Urinary bladder (tissue), 4 donors: Measurements from ENCODE around the gene FBXL16. TPM values are rescaled to one million over a fixed set of nuclear protein-coding genes. Genes with fewer than 3 reads are reported as not detected.

Experiments
- DNase-seq: peaks from one replicate; pipeline ENCODE4 v3.0.0-alpha.2; 2015; ENCODE audit errors: extremely low spot score
- H3K27ac ChIP-seq: one replicate; pipeline ENCODE4 v1.5.1; 2013; ENCODE audit warnings: low read depth, mild to moderate bottlenecking, moderate library complexity
- H3K36me3 ChIP-seq: one replicate; pipeline ENCODE4 v1.6.1; 2013; ENCODE audit warnings: mild to moderate bottlenecking, moderate library complexity; ENCODE audit not compliant: insufficient read depth
- H3K4me1 ChIP-seq: one replicate; pipeline ENCODE4 v1.6.1; 2013; ENCODE audit warnings: mild to moderate bottlenecking, moderate library complexity; ENCODE audit not compliant: insufficient read depth
- H3K4me3 ChIP-seq: one replicate; pipeline ENCODE4 v1.5.1; 2013; ENCODE audit warnings: low read depth, low read length
- WGBS: extraction: QIAGEN DNeasy Blood & Tissue Kit; methylation state at CpG from one replicate; pipeline ENCODE4 v1.1.7; 2013; 5-methylcytosine and 5-hydroxymethylcytosine counted together
- polyA plus RNA-seq: library from polyadenylated mRNA; stranded (reverse); fragments of 200-250 nt; gene quantifications from one replicate; pipeline ENCODE4 v1.2.3, GENCODE V29; 2013
- total RNA-seq: library from RNA; depleted of rRNA; stranded (reverse); fragments of >200 nt; gene quantifications from one replicate; pipeline ENCODE4 v1.2.3, GENCODE V29; 2014
- donor health status: healthy with polysubstance abuse.
- donor health status: healthy.

The FBXL16 gene
- total and polyA plus RNA-seq, 2 donors: 0.26 to 0.68 TPM

DNA sequence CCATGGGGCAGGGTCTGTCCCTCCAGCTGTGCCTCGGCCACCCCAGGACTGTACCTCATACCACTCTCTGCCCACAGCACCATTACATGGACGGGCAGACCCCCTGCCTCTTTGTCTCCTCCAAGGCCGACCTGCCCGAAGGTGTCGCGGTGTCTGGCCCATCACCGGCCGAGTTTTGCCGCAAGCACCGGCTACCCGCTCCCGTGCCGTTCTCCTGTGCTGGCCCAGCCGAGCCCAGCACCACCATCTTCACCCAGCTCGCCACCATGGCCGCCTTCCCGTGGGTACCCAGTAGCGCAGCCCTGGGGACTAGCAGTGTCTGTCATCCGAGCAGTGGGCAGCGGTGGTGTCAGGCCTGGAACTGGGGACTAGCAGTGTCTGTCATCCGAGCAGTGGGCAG lies 32.8 kb downstream of the FBXL16 start:
- no peak overlapping the region for H3K27ac ChIP-seq
- no peak overlapping the region for H3K4me3 ChIP-seq
- no peaks in the 10 kb centered on the region for H3K36me3 ChIP-seq
- no peak for DNase-seq
- no peaks in the 10 kb centered on the region for H3K4me1 ChIP-seq
- 92% methylated on average over 21 of the region's 21 CpGs for WGBS

DNA sequence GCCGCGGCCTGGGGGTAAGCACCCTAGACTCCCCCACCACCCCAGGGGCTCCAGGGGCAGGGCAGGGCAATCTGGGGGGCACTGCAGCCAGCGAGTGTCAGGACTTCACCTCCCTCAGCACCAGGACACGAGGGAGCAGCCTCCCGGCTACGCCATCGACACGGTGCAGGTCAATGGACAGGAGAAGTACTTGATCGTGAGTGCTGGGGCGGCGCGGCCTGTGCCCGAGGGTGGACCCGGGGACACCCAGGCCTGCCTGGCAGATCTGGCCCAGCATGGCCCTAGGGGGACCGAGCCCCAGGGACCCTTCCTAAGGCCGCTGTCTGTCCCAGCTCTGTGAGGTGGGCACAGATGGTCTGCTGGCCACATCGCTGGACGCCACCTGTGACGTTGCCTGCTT lies 33.2 kb downstream of the FBXL16 start:
- Histone ChIP-seq H3K36me3 (no peaks in the 10 kb centered on the region), H3K4me3 (no peak overlapping the region), H3K4me1 (no peaks in the 10 kb centered on the region), H3K27ac (no peak overlapping the region)
- DNase-seq: no peak
- WGBS: 91% methylated on average over 19 of the region's 19 CpGs

DNA sequence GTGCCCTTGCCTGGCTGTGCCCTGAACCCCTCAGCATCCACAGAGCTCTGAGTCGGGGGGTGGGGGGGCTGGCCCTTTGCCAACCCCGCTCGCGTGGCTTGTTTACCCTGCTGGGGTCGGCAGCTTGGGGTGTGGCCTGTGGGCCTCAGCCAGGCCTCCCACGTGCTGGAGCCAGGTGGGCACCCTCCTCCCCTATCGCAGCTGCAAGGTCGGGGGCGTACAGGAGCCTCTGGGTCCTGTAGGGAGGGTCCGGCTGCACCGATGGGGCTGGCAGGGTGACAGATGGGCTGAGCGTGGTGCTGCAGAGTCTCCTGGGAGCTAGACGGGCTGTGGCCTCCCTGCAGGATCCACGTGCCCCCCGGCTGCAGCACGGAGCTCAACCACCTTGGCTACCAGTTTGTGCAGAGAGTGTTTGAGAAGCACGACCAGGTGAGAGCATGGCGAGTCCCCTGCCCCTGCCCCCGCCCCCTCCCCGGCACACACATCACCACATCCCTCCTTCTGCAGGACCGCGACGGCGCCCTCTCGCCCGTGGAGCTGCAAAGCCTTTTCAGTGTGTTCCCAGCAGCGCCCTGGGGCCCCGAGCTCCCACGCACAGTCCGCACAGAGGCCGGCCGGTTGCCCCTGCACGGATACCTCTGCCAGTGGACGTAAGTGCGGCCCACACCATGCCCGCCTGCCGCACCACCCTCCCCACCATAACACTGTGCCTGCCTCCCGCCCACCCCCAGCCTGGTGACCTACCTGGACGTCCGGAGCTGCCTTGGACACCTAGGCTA lies 34.1 kb downstream of the FBXL16 start:
- Histone ChIP-seq H3K4me1 (no peaks in the 10 kb centered on the region), H3K4me3 (no peak overlapping the region), H3K27ac (no peak overlapping the region), H3K36me3 (no peaks in the 10 kb centered on the region)
- WGBS: 86% methylated on average over 40 of the region's 40 CpGs
- DNase-seq: no peak

- WGBS: 91% methylated on average over 52 of the region's 52 CpGs
- Histone ChIP-seq H3K36me3 (no peaks in the 10 kb centered on the region), H3K27ac (no peak overlapping the region), H3K4me1 (no peaks in the 10 kb centered on the region), H3K4me3 (no peak overlapping the region)
- DNase-seq: no peak
Observed at GRCh38 chr16:670485-671352, 34.9 kb downstream of the FBXL16 start.

DNA sequence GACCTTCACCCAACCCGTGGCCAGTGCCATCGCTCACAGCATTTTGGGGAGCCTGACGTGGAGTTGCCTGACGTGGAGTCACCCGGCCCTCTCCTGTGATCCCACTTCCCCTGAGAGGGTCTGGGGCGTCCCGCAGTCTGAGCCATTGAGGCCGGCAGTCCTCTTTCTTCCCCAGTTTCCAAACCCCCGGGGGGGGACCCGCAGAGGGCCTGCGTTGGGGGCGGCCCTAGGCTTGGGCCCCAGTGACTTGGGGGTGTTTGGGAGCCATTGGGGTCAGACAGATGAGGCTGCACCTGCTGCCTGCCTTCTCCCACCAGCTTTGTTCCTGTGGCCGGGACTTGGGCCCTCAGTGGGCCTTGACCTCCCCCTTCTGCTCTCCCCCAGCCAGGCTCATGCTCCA lies 35.9 kb downstream of the FBXL16 start:
- DNase-seq: no peak
- 92% methylated on average over 13 of the region's 13 CpGs for WGBS

DNA sequence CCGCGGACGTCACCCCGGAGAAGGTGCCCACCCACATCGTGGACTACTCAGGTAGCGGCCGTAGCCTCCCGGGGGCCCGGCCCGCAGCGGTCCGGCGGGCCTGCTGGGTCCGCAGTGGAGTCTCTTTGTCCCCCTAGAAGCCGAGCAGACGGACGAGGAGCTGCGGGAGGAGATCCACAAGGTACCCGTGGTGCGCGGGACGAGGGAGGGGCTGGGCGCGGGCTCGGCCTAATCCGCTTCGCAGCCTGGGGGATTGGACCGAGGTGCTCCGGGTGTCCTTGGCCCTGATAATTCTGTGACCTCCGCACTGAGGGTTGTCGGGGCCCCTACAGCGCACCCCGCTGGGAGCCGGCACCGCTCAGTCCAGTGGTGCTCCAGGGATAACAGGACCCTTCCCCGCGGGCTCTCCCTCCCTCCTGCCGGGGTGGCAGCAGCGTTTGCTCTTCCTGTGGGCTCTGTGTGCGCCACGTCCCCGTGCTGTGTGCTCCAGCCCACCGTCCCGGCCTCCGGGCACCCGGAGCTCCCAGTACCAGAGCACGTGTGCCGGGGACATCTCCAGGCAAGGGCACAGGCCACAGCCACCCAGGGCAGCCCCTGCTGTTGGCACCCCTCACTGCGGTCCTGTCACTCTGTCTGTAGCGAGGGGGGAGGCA lies 37.0 kb downstream of the FBXL16 start:
- peak overlapping the region; percentile 51 for H3K27ac ChIP-seq
- WGBS: 9% methylated on average over 50 of the region's 50 CpGs
- no peak for DNase-seq

More for the DNA sequence above, 35.9 kb downstream of the FBXL16 start:
- Histone ChIP-seq H3K4me3 (no peak overlapping the region), H3K27ac (no peak overlapping the region), H3K36me3 (no peaks in the 10 kb centered on the region), H3K4me1 (no peaks in the 10 kb centered on the region)

DNA sequence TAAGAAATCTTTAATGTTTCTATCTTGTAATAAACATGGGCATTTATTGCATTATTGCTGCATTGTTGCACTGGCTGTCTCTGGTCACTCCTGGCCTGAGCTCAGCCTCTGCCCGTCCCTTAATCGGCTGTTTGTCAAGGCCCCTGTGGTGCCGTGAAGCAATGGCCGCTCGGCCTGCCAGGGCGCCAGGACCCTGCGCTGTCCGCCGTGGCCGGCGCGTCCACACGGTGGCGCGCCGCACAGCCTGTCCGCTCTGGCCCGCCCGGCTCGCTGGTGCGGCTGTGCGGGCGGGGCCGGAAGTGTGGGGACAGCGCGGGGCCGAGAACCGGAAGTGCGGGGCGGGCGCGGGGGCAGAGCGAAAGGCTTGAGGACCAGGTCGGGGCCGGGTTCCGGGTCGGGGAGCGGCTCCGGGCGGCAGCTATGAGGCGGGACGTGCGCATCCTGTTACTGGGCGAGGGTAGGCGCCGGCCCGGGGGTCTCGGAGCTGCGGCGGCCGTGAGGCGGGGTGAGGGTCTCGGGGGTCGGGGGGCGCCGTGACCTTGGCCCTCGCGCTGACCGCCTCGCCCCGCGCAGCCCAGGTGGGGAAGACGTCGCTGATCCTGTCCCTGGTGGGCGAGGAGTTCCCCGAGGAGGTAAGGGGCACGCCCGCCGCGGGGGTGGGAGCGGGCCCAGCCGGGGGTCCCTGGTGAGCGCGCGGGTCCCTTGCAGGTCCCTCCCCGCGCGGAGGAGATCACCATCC lies 37.7 kb downstream of the FBXL16 start, which contains the start of gene RHOT2:
Gene RHOT2, plus strand, starts transcription at position 353 of the 739 bp plus-strand sequence. Its CDS starts 68 bp downstream, at position 421.
- Histone ChIP-seq H3K27ac (peak within 1 kb of the TSS; percentile 51), H3K4me3 (peak within 1 kb of the TSS; percentile 87), H3K4me1 (no peaks in the 10 kb centered on the region), H3K36me3 (no peaks in the 10 kb centered on the region)
- peak; percentile 58 for DNase-seq
- under 1% methylated on average over 78 of the region's 78 CpGs for WGBS

More for the DNA sequence above, 37.0 kb downstream of the FBXL16 start:
- Histone ChIP-seq H3K4me3 (peak overlapping the region; percentile 87), H3K4me1 (no peaks in the 10 kb centered on the region), H3K36me3 (no peaks in the 10 kb centered on the region)

- 81% methylated on average over 22 of the region's 22 CpGs for WGBS
- Histone ChIP-seq H3K4me3 (no peak overlapping the region), H3K27ac (no peak overlapping the region), H3K36me3 (no peaks in the 10 kb centered on the region), H3K4me1 (no peaks in the 10 kb centered on the region)
- no peak for DNase-seq
Observed at GRCh38 chr16:667113-667779, 38.4 kb downstream of the FBXL16 start.

GRCh38 chr16:666572-666971 lies 39.0 kb downstream of the FBXL16 start:
- no peak overlapping the region for H3K4me3 ChIP-seq
- no peak for DNase-seq
- no peaks in the 10 kb centered on the region for H3K36me3 ChIP-seq
- no peaks in the 10 kb centered on the region for H3K4me1 ChIP-seq
- 87% methylated on average over 13 of the region's 13 CpGs for WGBS
- no peak overlapping the region for H3K27ac ChIP-seq

- H3K4me1 ChIP-seq: no peaks in the 10 kb centered on the region
- H3K4me3 ChIP-seq: no peak overlapping the region
- H3K36me3 ChIP-seq: no peaks in the 10 kb centered on the region
- DNase-seq: no peak
- no peak overlapping the region for H3K27ac ChIP-seq
- WGBS: 94% methylated on average over 21 of the region's 21 CpGs
Observed at GRCh38 chr16:662597-662996, 43.0 kb downstream of the FBXL16 start.

- no peak for DNase-seq
- Histone ChIP-seq H3K36me3 (no peaks in the 10 kb centered on the region), H3K4me3 (no peak overlapping the region), H3K27ac (no peak overlapping the region), H3K4me1 (no peaks in the 10 kb centered on the region)
- WGBS: 90% methylated on average over 19 of the region's 19 CpGs
Observed at GRCh38 chr16:662095-662494, 43.5 kb downstream of the FBXL16 start.

GRCh38 chr16:661184-661821 lies 44.3 kb downstream of the FBXL16 start:
- DNase-seq: no peak
- 63% methylated on average over 35 of the region's 35 CpGs for WGBS
- Histone ChIP-seq H3K27ac (no peak overlapping the region), H3K4me3 (no peak overlapping the region), H3K36me3 (no peaks in the 10 kb centered on the region), H3K4me1 (no peaks in the 10 kb centered on the region)
